Stomach (tissue), 4 donors: Measurements from ENCODE around the gene ADORA2B.

Source experiments
- CTCF ChIP-seq, 7 experiments: fragments of 450-650 bp in 4 of 7; fragments of 200-600 bp in 3 of 7; sonication (generic) in 3 of 7; IDR thresholded peaks; one replicate each; pipeline ENCODE4 v1.5.1; 2016 to 2019; ENCODE audit warnings: antibody characterized with exemption in 7 of 7, control low read depth in 2 of 7, mild to moderate bottlenecking in 1 of 7
- POLR2A ChIP-seq, 4 donors: fragments of 450-650 bp; IDR thresholded peaks; one replicate each; pipeline ENCODE4 v1.6.1; 2016; ENCODE audit warnings: antibody characterized with exemption in 4 of 4, control low read depth in 2 of 4, mild to moderate bottlenecking in 1 of 4, moderate library complexity in 1 of 4

GRCh38 chr17:15977894-15978293 lies 33.0 kb downstream of the ADORA2B start:
- TF ChIP-seq POLR2A (IDR thresholded peaks at IDR 0.05) (no peak), CTCF (IDR thresholded peaks at IDR 0.05) (no peak)
